Measurements from ENCODE around the gene LITAFD. TPM values are rescaled to one million over a fixed set of nuclear protein-coding genes. Genes with fewer than 3 reads are reported as not detected.

Gene LITAFD
- total RNA-seq, 1 donor from 2014 or later, result not detected

- DNase-seq (ENCODE audit: low spot score in 2 of 2, unreplicated experiment in 2 of 2), result no peak
- Mint-ChIP-seq H3K9me3 (no peaks in the 10 kb centered on the region), H3K36me3 (peaks cover 2% of the 10 kb centered on the region), H3K27me3 (ENCODE audit: low read depth) (no peaks in the 10 kb centered on the region), H3K4me3 (no peak overlapping the region), H3K27ac (no peak overlapping the region), H3K4me1 (peaks cover 12% of the 10 kb centered on the region)
- no peak for TF ChIP-seq CTCF (IDR thresholded peaks at IDR 0.05; ENCODE audit: unreplicated experiment)
Observed at GRCh38 chr16:8934601-8935000, 52.5 kb downstream of the LITAFD start.

Other genes with a start within 250 kb of the LITAFD start
- gene ABAT, start 207.7 kb upstream of the LITAFD start, total RNA-seq, result 20.7 to 21.6 TPM (median 21.4 TPM) in 3 replicates
- gene TMEM186, start 84.7 kb upstream of the LITAFD start, total RNA-seq, result 11.2 to 12.8 TPM (median 11.9 TPM) in 3 replicates
- gene PMM2, start 84.5 kb upstream of the LITAFD start, total RNA-seq, result 41.3 to 41.7 TPM (median 41.4 TPM) in 3 replicates
- gene CARHSP1, start 13.3 kb upstream of the LITAFD start, total RNA-seq, result 78.6 to 84.2 TPM (median 80.3 TPM) in 3 replicates
- gene USP7, start 81.6 kb downstream of the LITAFD start, total RNA-seq, result 135 to 139 TPM (median 136 TPM) in 3 replicates
- gene HAPSTR1, start 209.3 kb downstream of the LITAFD start, total RNA-seq, result 76.7 to 80.6 TPM (median 78.9 TPM) in 3 replicates